ENCODE results near the gene SPINK5.

Gene SPINK5

DNA sequence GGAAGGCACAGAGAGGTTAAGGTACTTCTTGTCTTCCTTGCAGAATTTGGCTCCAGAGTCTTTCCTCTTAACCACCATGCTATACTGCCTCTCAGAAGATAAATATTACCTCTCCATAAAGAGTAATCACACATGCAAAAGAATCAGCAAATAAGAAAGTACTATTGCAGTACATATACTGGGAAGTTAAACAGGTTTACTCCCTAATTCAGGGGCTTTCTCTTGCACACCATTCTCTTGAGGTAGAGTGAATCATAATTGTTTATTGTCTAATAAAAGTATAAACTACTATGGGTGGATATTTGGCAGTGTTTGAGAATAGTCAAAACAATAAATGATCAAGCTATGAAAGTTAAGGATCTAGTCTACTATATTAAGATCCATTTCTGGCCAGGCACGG lies 40.4 kb downstream of the SPINK5 start:
- DNase-seq: no peak

DNA sequence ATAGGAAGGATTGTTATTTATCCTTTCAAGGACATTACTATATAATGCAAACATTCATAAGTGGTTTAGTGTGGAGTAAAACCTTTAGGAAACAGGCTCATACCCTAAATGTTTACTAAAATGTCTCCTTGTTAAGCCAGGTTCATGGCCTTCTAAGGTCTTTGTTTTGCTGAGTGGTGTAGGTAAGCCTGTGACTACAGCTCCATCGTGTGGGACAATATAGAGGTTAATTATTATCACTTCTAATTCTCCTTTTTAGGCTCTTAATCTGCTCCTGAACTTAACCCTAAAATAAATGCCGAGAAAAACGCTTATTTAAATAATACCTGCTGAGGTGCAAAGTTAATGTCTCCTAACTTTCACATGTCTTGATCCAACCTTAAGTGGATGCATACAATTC lies 43.8 kb downstream of the SPINK5 start:
- DNase-seq: peak; percentile 8

DNA sequence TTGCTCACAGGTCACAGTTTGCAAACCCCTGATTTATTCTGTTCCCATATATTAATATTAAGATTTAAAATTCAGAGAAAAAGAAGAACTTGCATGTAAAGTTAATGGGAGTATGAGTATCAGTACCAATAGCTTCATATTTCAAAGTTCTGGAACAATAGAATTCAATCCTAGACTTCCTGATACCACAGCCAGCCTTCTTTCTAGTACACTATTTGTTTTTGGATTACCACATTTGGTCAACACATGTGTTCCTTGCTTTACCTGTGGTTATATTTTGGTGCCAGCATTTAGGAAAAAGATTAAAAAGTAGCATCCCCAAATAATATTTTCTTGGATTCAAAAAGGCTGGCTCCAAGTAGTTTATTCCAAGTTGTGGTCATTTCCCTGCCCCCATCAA lies 49.5 kb downstream of the SPINK5 start:
- DNase-seq: no peak

DNA sequence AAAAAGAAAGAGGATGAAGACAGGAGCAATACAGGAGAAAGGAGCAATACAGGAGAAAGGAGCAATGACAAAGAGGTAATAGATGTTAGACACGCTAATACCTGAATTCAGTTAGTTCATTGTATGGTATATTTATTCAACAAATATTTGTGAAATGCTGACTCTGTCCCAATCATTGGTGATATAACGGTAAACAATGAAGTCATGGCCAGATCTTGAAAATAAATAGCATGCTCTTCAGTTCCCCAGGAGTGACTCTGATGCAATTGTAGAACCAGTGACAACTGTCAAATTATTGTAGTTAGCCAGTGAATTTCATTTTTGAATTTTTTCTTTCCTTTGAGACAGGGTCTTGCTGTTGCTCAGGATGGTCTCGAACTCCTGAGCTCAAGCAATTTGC lies 56.5 kb downstream of the SPINK5 start:
- DNase-seq: no peak

DNA sequence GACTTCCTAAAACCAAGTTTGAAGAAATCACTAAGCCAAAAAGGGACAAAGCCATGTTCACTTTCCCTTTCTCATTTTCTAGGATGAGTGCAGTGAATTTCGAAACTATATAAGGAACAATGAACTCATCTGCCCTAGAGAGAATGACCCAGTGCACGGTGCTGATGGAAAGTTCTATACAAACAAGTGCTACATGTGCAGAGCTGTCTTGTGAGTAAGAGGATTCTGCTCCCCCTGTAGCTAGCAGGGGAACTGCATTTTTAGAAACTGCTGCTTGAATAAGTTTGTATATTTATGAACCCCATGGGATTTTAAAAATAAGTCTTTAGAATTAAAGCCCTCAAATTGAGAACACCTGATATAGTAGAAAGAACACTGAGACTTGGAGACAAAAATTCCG lies 61.9 kb downstream of the SPINK5 start:
- no peak for DNase-seq

DNA sequence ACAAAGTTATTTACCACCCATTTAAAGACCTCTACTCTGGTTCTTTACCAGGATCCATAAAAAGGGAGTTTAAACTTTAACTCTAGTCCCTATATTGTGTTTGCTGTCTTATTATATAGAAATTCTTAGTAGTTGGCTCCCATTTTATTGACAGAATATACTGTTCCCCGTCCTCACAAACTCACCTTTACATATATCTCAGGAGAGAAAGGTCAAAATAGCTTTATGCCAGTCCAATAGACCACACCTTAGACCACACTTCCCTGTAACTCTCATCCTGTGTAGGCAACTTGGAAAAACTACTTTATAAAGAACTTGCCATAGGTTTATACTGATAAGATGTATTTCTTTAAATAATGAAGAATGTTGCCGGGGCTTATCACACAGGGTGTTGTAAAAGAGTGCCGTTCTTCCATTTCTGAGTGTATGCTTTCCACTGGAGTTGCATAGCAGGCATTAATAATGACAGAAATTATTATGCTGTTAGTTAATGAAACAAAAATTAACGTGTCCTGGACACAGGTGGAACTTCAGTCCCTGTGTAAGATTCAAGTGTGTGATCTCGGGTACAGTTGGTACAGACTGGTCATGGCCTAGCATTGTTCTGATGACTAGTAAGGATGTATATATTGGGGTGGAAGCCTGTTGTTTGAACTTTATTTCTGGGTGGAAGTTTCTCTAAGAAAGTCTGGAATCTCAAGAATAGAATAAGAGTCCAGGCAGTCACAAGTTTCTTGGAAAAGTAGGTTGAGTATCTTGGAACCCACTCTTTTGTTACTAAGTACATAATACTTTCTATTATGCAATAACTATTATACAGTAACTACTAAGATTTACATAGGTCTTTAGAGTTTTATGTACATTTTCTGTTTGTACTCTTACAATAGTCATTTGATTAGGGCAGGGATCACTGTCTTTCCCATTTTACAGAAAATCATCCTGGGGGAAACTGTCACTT lies 71.6 kb downstream of the SPINK5 start:
- DNase-seq: no peak

DNA sequence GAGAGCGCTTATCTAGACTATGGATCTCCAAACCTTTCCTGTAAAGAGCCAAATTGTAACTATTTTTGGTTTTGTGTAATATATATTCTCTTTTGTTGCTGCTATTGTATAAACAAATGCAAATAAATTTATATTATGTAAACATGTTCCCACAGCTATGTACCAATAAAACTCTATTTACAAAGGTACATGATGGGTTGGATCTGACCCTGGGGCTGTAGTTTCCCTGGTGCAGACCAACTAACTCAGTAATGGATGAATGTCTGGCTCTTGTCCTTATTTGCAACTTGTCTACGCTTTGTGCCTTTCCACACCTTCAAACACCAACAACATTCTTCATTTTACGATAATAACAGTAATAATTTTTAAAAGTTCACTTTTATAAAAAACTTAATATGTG lies 77.1 kb downstream of the SPINK5 start:
- DNase-seq: no peak

DNA sequence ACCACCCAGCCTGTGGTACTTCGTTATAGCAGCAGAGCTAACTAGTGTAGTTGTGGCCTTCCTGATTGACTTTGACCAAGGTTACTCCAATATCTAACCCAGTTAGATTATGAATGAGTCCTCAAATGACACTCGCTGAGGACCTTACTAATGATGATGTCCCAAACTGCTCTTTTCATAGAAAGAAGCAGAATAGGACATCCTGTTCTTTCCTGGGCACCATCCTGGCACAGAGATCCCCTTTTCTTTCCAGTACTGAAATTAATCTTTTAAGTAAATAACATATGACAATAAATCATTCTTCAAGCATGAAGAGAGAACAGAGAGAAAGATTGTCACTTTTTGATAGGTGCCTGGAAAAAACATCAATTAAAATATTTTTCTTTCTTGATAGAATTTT lies 77.9 kb downstream of the SPINK5 start:
- DNase-seq: no peak

DNA sequence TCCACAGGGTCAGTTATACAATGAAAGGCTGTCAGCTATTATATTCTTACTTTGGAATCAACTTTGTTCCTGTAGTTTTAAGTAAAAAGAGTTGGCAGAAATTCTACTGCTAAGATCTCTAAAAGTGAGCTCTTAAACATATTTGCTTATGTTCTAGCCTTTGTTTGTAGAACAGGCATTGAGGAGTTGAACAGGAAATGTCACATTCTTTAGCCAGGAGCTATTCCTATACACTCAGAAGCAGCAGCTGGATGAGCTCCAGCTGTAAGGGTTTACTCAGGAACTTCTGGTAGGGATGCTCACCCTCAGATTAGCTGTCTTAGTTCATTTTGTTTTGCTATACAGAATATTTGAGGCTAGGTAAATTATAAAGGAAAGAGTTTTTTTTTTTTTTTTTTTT lies 82.1 kb downstream of the SPINK5 start:
- peak; percentile 77 for DNase-seq

DNA sequence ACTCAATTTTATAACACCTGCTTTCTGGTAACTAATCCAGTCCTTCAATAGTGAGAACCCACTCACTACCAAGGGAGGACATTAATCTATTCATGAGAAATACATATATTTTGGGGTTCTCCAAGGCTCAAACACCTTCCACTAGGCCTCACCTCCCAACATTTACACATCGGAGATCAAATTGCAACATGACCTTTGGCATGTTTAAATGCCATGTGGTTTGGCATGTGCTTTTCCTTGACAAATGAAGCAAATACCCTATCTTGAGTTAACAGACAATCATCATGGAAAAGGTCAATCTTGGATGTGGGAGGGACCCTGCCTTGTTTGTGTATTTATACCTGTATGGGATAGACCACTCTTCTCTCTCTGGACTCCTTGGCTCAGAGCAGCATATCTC lies 82.7 kb downstream of the SPINK5 start:
- no peak for DNase-seq

DNA sequence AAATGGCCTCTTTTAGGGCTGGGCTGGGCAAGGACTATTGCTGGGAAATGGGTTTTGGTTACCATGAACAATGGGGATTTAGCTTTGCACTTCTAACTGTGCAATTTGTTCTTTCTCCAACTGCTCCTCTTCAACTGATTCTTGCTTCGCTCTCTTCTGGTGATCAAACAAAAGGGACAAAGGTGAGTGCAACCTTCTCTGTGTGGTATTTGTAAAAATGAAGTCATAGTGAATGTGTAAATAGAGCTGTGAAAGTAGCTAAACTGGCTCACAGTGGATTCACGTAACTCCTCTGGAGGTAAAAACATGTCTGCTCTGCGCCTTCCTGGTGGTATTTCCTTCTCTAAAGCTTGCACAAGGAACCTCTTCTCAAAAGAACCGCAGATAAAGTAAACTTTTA lies 83.6 kb downstream of the SPINK5 start:
- peak; percentile 56 for DNase-seq

DNA sequence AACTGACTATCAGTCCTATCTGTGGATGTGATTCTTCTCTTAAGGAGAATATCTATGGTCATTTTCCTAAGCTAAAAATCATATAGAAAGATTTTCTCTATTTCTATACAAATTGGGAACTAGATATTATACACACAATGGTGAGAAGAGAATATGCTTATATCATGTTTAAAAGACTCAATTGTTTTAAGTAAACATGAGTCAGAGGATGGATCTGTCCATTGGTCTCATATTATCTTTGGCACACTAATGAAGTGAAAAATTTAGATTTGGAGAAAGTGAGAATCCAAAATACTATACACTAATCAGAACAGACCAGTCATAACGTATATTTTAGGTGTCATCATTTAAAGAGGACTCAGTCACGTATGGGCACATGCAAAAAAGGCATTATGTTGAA lies 88.1 kb downstream of the SPINK5 start:
- DNase-seq: no peak

DNA sequence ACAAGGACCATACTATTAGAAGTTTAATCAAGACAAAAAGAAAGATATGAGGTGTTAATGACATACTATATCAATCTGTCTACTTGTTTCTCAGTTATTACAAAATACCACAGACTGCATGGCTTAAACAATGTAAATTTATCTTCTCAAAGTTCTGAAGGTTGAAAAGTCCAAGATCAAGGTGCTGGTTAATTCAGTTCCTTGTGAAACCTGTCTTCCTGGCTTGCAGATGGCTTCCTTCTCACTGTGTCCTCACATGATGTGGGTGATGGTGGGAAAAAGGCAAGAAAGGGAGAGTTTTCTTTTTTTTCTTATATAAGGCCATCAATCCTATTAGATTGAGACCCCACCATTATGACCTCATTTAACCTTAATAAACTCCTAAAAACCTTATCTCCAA lies 89.0 kb downstream of the SPINK5 start:
- DNase-seq: no peak

DNA sequence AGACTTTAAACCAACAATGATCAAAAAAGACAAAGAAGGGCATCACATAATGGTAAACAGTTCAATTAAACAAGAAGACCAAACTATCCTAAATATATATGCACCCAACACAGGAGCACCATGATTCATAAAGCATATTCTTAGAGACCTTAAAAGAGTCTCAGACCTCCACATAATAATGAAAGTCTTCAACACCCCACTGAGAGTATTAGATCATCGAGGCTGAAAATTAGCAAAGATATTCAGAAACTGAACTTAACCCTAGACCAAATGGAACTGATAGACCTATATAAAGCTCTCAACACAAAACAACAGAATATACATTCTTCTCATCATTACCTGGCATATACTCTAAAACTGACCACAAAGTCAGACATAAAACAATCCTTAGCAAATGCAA lies 92.8 kb downstream of the SPINK5 start:
- DNase-seq: no peak

DNA sequence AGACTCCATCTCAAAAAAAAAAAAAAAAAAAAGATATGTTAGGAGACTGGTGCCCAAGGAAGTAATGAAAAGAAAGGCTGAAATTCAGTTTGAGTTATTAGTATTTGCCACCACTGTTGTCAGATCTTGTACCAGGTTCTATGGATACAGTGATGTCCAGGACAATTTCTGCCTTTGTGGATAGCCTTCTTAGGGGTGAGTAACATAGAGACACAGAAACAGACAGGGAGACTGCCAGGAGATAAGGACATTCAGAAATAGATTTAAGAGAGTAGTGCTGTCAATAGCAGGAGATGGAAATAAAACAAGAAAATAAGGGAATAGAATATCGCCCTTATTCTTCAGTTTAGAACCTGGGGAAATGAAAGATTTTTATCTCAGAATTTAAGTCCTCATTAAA lies 98.3 kb downstream of the SPINK5 start:
- DNase-seq: no peak

DNA sequence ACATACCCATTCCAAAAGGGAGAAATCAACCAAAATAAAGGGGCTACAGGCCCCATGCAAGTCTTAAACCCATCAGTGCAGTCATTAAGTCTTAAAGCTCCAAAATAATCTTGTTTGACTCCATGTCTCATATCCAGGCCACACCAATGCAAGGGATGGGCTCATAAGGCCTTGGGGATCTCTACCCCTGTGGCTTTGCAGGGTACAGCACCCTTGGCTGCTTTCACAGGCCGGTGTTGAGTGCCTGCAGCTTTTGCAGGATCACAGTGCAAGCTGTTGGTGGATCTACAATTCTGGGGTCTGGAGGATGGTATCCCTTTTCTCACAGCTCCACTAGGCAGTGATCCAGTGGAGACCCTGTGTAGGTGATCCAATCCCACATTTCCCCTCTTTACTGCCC lies 99.6 kb downstream of the SPINK5 start:
- no peak for DNase-seq

DNA sequence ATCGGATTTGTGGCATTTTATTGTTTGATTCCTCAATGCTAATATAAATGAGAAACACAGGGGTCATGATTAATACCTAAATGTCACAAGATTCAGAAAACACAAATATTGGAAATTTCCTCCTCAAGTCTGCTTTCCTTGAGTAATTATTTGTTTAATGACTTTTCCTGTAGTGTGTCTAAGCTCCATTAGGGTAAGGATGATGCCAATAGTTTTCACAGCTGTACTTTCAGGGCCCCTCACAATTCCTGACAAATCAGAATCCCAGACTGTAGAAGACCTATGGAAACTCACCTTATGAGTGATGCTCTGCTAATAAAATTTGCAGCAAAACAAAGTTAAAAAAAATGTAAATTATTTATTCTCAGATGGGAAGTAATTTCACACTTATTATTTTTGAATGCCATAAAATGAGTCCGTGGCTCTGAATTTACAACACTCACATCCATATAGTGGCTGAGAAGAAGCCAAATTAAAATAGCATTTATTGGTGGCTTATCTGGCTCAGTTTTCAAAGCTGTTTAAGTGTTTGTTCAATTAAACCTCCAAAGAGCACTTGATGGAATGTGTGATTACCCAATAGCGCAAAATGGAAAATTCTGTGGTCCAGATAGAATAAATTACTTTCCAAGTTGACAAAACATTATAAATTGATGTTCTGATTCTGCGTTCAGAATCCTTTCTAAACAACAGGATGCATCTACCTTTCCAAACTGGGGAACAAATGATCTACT lies 102.9 kb downstream of the SPINK5 start:
- DNase-seq: no peak

DNA sequence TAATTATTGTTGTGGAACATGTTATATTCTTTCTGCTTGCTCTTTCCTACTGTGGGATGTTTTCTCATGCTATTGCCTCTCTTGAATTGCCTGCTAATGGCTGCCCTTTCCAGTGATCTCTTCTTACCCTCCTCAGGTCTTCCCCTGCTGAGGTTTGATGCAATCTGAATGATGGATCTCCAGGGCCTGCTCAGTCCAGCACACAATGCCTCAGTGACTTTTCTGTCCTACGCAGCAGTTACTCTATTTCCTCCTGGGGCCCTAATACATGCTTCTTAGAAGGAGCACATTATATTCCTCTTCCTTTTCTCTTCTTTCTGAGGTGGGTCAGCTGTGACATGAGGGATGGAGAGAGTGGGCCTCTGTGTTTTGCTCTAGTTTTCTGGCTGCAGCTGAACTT lies 104.5 kb downstream of the SPINK5 start, which contains the start of gene SPINK14:
Gene SPINK14 (plus strand): TSS at position 301 of the 400 bp plus-strand sequence. CDS start 1,187 bp downstream, outside the sequence.
- no peak for DNase-seq

DNA sequence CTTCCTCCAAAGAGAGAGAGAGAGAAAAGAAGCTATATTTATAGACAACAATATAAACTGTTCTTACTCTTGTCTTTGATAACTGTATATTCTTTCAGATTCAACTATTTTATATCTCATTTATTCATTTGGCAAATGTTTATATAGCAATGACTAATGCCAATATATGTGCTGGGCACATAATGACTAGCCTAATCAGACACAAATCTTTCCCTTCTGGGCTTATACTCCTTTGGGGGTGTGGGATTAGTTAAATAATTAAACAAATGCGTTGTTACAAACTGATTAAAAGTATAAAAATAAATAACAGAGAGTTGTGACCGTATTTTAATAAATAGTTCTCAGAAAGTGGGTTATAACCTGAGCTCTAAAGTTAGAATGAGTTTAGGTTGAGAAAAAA lies 108.6 kb downstream of the SPINK5 start:
- DNase-seq: no peak

DNA sequence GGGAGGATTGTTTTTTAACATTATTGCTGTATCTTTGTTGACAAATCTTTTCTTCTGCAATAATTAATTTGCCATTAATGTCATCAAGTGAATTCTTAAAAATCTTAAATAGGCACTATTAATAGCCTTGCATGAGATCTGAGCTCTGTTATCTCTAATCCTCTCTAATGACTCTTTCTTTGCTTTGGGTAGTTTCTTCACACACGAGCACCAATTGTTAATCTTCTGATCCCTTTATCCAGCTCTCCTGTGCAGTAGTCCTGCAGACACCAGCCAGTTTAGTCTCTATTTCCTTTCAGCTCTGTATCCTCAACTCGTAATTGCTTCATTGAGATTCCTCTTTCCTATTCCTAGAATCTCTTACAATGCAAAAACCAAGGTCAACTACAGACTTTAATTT lies 112.7 kb downstream of the SPINK5 start:
- no peak for DNase-seq

DNA sequence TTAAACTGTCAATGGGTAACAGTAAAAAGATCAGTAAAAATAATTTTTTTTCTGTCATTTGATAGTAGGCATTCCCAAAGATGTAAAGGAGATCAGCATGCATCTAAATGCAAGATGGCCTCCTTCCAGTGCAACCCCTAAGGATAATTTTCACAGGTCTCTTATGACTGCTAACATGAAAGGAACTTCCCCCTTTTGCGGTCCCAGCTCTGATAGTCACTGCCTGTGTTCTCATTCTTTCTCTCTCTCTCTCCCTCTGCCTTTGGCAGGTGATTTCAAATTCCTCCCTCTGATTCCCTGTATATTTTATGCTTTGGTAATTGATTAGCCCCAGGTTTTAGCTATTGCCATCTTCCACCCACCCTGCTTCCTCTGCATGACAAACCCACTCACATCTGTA lies 113.4 kb downstream of the SPINK5 start:
- no peak for DNase-seq

DNA sequence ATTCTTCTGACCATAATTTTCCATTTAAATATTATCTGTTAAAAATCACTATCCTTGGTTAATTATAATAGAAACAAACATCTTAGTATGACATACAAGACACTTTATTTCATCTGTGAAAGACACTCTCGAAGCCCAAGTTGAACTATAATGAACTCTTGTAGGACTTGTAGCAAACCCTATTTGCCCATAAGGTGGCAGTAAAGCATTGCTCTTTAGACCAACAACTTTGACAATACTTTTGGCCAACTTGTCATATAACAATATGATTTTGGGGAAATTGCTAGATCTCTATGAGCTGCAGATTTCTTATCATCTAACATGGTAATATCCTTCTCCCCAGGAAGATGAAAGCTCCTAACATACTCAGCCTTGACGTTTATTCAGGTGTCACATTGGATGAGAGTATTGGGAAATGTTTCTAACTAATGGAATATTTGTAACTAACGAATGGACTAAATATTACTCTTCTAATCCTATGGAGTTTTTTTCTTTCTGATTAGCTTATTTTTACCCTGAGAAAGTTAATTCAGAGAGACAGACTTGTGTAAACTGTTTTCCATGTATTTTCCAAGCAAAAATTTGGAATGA lies 115.5 kb downstream of the SPINK5 start:
- DNase-seq: peak; percentile 13

DNA sequence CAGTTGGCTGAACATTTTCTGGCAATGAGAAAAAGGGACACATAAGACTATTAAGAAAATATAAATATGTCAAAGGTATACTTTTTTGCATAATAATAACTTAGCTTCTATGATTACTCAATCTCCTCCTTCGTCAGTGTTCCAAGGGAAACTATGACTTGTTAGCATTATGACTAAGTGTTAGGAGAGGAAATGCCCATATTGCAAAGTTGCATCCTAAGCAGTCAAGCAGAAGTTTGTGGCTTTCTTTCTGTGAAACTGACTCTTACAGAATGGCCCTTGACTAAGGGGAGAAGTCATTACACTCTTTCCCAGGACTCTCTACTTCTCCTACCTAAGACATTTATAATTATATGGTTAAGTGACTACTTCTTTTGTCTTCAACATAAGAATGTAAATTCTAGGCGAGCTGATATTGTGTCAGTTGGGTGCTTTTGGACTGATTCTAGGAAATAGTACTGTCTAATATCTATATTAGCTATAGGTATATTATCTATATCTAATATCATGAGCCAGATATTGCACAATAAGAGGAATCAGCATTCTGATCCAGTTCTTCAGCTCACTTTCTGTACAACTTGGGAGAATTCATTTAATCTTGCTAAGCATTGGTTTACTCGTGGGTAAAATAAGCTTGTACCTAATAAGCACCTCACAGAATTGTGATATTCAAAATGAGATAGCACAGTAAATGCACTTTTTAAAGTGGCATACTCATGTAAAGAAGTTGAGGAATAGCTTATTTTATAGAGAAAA lies 122.6 kb downstream of the SPINK5 start:
- no peak for DNase-seq

Measured in NCI-H2029 treated with DMSO at 0.1 percent for 48 hours (cell line).